HG02763 (cell line): ENCODE measurements around the gene MGA.

Source experiments
- ATAC-seq: cut with Tn5 transposase; IDR thresholded peaks from one replicate; pipeline ENCODE4 v1.9.1; 2021; ENCODE audit warnings: mild to moderate bottlenecking, moderate library complexity; ENCODE audit not compliant: unreplicated experiment

Gene MGA

DNA sequence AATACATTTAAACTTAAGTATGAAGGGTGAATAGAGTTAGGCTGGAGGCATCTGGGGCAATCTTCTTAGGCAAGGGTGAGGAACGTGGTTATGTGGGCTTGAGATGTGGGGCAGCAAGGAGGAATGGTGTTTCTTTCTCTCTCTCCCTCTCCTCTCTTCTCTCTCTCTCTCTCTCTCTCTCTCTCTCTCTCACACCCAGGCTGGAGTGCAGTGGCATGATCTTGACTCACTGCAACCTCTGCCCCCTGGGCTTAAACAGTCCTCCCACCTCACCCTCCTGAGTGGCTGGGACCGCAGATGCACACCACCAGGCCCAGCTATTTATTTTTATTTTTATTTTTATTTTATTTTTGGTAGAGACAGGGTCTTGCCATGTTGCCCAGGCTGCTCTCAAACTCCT, 4.0 kb upstream of the MGA start:
- no peak for ATAC-seq

DNA sequence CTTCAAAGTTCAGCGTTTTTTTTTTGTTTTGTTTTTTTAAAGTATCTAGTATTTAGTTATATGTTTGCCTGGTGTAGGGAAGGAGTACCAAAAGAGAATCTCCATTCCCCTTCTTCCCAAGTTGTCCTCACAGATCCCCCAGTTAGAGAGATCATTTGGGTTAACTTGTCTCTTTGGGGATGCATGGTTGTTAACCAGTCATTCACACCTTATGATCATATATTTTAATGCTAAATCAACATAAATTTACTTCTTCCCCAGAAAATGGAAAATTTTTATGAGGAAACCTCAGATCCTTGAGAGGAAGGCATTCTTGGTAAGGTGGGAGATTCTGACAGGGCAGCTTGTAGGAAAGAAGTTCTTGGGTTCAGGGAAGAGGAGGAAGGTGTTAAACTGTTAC, 1.5 kb upstream of the MGA start:
- ATAC-seq, result no peak

DNA sequence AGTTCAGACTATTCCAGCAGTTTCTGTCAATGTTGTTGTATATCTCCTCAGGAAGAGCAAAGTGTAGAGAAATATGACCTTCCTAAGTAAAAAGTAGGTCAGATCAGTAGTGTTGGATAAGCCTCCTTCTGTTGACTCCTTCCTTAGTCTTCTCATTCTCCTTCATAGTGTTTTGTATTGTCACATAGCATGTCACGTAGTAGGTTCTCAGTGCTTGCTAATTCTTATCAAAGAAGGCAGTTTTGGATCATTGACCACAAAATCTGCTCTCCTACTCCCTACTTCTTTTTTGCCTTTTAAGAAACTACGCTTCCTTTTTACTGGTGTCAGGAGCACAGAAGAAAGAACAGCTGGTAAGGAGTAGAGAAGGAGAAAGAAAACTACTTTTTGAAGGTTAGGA, 1.0 kb upstream of the MGA start:
- ATAC-seq, result no peak

DNA sequence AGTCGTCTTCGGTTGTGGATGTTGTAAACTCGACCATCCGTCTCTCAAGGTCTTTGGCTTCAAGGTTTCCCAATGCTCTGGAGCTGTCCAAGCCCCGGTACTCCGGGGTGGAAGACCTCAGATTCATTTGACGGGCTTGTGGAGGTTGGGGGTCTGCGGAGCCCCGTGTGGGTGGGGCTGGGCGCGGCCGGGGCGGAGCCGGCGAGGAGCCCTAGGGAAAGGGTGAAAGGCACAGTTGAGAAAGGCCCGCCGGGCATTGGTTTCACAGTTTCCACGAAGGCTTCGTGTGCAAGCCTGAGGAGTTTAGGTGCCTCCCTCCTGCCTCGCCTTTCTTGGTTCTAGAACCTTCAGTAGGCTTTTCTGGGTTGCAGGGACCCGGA, 360 bp upstream of the MGA start:
- no peak for ATAC-seq

DNA sequence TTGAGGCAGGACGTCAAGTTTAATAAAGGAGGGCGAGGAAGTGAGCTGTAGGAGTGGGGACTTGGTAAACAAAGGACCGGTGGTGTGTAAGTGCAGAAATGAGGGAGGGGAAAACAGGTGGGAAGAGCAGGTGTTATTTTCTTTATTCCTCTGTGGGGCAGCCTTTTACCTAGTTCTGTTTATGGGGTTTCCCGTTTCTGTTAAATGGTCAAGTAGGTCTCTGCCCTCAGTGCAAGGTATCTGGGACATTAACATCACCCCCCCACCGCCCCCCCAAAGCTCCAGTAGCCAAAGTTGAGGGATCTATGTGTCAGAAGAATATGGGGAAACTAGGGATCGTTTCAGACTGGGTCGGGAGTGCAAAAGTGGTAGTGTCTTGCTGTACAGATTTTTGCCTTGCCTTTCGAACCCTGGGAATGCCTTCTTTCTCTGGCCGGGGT, 893 bp downstream of the MGA start:
- no peak for ATAC-seq

DNA sequence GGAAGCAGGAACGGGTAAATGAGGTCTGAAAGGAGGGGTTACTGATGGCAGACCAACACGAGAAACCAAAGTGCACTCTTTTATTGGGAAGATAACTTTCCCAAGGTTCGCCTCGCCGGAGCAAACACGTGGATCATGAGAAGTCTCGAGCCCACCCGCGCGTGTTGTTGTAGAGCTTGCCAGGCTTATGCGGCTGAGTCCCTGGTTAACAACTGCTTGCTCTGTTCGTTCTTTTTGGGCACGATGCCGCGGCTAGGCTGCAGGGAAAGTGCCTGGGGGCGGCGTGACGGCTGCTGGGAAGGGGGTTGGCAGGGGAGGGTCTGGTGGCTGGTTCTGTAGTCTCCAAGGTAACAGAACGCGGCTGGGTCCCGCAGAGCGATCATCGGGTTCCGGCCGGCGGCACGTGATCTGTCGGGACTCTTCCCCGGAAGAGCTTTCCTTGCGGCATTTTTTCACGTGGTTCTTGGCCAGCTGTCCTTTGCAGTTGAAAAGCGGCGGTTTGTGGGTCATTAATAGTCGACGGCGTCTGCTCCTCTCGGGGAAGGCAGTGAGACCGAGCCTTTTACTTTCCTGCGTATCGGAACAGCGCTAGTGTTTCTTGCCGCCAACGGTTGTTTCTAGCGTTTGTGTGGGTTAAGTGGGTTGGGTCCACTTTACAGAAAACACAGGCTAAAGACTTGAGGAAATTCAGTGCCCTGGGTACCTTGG, 1.5 kb downstream of the MGA start:
- ATAC-seq, result peak; percentile 39

DNA sequence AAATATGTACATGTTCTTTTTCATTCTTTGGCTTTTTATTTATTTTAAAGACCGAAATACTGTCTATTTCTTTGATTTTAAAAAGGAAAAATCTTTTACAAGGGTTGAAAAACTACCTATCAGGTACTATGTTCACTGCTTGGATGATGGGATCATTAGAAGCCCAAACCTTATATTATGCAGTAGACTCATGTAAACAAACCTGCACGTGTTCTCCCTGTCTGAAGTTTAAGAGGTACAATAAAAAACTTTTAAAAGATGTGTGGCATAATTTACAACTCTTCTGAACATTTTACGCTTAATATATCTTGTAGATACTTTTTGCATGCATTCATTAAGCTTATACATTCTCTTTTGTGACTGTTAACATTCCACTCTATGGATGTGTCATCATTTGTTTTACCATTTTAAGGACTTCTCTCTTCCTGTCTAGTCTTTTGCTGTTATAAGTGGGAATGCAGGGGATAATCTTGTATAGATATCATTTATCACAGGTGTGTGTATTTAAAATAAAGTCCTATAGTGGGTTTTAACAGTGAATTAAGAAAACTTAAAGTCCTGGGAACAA, 6.2 kb downstream of the MGA start:
- ATAC-seq, result no peak

DNA sequence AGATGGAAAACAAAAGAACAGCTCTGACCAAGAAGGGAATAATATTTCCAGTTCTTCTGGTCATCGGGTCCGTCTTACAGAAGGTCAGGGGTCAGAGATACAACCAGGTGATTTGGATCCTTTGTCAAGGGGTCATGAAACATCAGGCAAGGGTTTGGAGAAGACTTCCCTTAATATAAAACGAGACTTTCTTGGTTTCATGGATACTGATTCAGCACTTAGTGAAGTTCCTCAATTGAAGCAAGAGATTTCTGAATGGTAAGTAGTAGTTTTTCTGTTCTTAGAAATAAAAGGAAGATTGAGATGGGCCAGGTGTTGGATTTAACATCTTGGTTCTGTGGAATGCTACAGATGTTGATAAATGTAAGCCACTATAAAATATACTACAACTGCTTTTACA, 9.5 kb downstream of the MGA start:
- no peak for ATAC-seq

DNA sequence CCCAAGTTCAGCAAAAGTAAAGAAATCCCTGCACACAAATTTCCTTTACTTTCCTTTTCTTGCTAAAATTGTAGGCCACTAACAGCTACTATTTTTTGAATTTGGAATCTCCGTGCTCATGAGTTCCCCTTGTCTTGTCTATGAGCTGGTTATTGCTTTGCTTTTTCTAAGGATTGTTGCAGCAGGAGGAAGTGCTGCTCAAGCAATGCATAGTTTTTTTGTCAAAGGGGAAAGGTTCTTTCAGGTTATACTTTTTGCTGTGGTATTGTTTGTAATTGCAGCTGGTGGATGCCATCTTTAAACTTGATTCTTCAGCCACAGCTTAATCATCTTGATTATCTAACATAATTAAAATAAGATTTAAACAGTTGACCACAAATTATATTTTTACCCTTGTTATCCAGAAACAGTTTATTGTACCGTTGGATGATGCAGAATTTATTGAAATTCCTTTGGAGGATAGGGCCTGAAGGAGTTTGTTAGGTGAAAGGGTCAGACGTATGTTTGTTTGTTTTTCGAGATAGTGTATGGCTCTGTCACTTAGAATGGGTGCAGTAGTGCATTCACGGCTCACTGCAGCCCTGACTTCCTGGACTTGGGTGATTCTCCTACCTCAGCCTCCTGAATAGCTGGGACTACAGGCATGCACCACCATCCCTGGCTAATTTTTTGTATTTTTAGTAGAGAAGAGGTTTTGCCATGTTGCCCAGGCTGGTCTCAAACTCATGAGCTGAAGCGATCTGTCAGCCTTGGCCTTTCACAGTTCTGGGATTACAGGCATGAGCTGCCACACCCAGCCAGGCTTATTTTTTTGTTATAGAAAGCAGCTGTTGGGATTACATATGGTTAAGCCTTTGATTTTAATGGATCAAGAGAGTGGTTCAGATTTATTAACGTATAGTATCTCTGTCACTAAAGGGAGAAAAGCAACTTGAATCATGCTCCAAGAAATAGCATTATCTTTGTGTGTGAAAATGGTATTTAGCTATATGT, 11.7 kb downstream of the MGA start:
- ATAC-seq, result no peak

DNA sequence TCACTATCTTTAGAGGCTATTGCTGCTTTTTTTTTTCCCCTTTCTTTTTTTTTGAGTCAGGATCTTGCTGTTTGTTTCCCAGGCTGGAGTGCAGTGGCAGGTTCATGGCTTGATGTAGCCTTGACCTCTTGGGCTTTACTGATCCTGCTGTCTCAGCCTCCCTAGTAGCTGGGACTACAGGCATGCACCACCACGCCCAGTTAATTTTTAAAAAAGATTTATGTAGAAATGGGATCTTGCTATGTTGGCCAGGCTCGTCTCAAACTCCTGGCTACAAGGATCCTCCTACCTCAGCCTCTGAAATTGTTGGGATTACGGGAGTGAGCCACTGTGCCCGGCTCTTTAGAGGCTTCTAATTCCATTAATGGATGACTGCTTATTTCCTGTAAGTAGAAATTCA, 15.1 kb downstream of the MGA start:
- ATAC-seq, result no peak

DNA sequence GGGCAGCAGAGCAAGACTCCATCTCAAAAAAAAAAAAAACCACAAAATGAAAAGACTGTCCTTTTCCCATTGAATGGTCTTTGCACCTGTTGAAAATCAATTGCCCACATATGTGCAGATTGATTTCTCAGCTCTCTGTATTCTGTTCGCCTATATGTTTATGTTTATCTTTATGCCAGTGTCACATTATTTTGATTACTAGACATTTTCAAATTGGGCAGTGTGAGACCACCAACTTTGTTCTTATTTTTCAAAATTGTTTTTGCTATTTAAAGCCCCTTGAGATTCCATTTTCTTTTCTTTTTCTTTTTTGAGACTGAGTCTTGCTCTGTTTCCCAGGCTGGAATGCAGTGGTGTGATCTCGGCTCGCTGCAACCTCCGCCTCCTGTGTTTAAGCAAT, 18.5 kb downstream of the MGA start:
- ATAC-seq, result no peak

DNA sequence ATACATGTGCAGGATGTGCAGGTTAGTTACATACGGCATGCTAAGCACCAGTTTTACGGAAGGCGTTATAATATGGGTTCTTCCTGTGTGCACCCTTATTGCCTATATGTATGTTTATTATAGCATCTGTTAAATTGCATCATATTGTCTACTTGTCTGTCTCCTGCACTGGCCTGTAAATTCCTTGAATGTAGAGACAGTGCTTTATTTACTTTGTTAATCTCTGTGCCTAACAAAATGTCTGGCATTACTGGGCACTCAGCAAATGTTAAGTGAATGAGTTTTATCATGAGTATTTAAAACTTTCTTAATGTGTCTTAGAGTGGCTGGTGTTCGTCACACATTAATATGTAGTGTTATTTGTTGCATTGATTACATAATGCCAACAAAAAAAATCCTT, 23.8 kb downstream of the MGA start:
- no peak for ATAC-seq

DNA sequence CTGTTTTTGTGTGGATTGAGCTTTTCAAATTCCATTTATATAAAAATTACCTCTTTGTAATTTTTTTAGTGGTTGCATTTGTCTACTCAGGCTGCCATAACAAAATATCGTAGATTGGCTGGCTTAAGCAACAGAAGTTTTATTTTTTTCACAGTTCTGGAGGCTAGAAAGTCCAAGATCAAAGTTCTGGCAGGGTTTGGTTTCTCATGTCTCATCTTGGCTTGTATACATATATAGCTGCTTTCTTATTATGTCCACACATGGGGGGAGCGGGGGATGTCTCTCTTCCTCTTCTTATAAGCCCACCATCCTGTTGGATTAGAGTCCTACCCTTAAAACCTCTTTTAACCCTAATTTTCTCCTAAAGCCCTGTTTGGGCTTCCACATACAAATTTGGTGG, 28.5 kb downstream of the MGA start:
- ATAC-seq, result no peak

DNA sequence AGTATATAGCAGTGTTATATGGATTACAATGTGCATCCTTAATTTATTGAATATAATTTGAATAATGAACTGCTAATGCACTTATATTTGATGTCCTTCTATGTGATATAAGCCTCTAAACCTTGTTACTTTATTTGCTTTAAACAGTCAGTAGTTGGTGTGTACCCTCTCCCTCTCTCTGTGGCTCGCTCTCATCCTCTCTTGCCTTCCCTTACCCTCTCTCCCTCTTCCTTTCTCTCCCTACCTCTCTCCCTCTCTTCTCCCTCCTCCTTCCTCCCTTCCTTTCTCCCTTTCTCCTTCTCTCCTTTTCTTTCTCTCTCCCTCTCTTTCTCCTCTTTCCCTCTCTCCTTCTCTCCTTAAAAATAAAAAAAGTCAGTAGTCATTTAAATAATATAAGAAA, 28.9 kb downstream of the MGA start:
- ATAC-seq, result no peak

DNA sequence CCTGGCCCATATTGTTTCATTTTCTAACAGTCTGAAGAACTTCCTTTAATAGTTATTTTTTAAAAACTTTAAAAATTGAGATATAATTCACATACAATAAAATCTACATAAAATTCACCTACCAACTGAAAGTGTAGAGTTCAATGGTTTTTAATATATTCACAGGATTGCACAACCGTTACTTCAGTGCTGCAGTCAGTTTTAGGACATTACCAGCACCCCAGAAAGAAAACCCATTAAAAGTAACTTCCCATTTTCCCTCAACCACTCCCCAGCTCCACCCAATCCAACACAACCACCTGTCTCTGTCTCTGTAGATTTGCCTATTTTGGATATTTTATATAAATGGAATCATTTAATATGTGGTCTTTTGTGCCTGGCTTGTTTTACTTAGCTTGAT, 29.6 kb downstream of the MGA start:
- no peak for ATAC-seq

DNA sequence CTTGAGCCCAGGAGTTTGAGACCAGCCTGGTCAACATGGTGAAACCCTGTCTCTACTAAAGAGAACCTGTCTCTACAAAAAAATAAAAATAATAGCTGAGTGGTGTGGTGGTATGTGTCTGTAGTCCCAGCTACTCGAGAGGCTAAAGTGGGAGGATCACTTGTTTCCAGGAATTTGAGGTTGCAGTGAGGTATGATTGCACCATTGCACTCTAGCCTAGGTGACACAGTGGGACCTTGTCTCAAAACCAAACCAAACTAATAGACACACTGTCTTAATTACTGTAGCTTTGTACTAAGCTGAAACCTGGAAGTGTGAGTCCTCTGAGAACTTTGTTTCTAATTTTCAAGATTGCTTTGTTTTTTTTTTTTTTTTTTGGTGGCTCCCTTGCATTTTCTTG, 30.4 kb downstream of the MGA start:
- no peak for ATAC-seq

DNA sequence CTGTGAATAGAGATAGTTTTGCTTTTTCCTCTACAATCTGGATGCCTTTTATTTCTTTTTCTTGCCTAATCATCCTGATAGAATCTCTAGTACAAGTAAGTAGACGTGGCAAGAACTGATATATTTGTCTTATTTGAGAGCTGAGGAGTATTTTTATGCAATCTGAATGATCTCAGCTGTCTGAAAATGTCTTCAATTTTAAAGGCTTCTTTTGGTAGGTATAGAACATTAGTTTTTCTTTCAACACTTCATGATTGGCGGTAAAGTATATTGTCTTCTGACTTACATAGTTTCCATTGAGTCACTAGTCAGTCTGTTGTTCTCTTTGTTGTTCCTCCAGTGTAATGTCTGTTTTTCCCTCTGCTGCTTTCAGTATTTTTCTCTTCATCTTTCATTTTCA, 31.3 kb downstream of the MGA start:
- no peak for ATAC-seq

DNA sequence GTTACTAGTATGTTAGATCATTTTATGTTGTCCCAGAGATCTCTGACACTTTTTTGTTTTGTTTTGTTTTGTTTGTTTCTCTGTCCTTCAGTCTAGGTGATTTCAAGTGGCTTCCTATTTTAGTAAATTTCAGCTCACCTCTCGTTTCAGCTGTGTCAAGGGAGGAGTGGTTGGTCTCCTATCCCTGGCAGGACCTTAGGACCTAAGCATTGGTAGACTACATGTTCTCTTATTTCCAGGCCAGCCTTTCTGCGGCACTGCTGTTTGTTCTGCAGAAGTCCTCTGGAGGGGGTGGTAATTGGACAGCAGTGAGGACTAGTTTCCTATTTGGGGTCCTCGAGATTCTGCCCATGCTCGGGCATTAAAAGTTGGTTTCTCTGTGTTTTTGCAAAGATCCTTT, 31.8 kb downstream of the MGA start:
- ATAC-seq, result no peak

DNA sequence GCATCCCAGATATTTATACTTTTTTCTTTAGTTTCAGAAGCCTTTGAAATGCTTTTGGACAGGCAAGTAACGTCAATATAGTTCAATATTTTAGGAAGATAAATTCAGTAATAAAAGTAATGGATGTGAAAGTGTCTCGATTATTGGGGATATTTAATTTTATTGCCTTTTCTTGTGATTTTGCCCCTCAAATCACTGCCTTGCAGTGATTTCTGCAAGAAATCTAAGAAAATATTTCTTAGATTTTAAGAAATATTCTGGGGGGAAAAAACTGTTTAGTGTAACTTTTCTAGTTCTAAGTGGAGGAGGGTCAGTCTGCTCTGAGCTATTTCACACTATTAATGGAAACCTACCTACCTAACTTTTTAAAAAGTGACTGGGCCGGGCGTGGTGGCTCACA, 33.6 kb downstream of the MGA start:
- ATAC-seq, result no peak

DNA sequence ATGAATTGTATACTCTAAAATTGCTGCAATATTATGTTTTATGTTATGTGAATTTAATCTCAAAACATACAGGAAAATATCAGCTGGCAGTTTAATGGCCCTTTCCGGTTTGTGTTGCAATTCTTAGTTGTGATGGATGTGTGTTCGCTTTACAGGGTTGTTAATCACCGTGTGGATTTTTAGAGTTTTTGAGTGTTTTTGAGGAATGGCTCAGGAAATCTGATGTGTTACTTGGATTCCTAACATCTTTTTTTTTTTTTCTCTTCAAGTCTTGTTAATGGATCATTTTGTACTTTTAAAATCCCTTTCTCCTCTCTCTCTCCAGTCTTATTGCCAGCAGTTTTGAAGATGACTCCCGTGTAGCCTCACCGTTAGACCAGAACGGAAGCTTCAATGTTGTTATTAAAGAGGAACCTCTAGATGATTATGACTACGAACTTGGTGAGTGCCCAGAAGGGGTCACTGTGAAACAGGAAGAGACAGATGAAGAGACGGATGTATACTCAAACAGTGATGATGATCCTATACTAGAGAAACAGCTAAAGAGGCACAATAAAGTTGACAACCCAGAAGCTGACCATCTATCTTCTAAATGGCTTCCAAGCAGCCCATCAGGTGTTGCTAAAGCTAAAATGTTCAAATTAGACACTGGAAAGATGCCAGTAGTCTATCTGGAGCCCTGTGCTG, 35.7 kb downstream of the MGA start:
- no peak for ATAC-seq

DNA sequence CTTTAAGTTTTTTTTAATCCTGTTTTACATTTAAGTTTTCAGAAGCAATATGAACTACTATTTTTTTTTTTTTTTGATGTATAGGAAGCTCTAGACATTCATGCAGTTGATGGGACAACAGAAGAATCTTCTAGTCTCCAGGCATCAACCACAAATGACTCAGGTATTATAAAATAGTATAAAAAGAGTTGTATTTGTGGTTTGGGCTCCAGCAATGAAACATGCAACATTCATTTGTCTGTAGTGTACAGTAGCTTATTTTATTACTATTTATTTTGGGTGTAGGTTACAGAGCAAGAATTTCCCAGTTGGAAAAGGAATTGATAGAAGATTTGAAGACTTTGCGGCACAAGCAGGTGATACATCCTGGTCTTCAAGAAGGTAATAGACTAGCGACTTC, 38.6 kb downstream of the MGA start:
- no peak for ATAC-seq
